ENCODE measurements around the gene IQCM. TPM values are rescaled to one million over a fixed set of nuclear protein-coding genes. Genes with fewer than 3 reads are reported as not detected.

Gene IQCM
- polyA plus RNA-seq, 1 donor = not detected

GRCh38 chr4:149768477-149768876 lies 47.2 kb downstream of the IQCM start:
- no peak for DNase-seq

- DNase-seq = no peak
These were observed 49.5 kb downstream of the IQCM start for GRCh38 chr4:149766135-149766534.

GRCh38 chr4:149765630-149766029 lies 50.0 kb downstream of the IQCM start:
- no peak for DNase-seq

GRCh38 chr4:149755969-149756368 lies 59.7 kb downstream of the IQCM start:
- DNase-seq = no peak

GRCh38 chr4:149754526-149754925 lies 61.1 kb downstream of the IQCM start:
- DNase-seq = no peak

- no peak for DNase-seq
These were observed 62.9 kb downstream of the IQCM start for GRCh38 chr4:149752729-149753128.

- DNase-seq = no peak
These were observed 64.5 kb downstream of the IQCM start for GRCh38 chr4:149751174-149751573.

- DNase-seq = no peak
These were observed 65.9 kb downstream of the IQCM start for GRCh38 chr4:149749784-149750183.

- no peak for DNase-seq
These were observed 68.0 kb downstream of the IQCM start for GRCh38 chr4:149747646-149748045.

- DNase-seq = no peak
These were observed 69.4 kb downstream of the IQCM start for GRCh38 chr4:149746276-149746675.

- no peak for DNase-seq
These were observed 74.3 kb downstream of the IQCM start for GRCh38 chr4:149741186-149741831.

GRCh38 chr4:149738156-149738555 lies 77.5 kb downstream of the IQCM start:
- no peak for DNase-seq

GRCh38 chr4:149735796-149736195 lies 79.8 kb downstream of the IQCM start:
- DNase-seq = no peak

- DNase-seq = no peak
These were observed 87.2 kb downstream of the IQCM start for GRCh38 chr4:149728444-149728843.

- no peak for DNase-seq
These were observed 88.0 kb downstream of the IQCM start for GRCh38 chr4:149727663-149728062.

GRCh38 chr4:149723065-149723464 lies 92.6 kb downstream of the IQCM start:
- DNase-seq = no peak

- no peak for DNase-seq
These were observed 95.8 kb downstream of the IQCM start for GRCh38 chr4:149719806-149720205.

GRCh38 chr4:149719357-149719756 lies 96.3 kb downstream of the IQCM start:
- no peak for DNase-seq

GRCh38 chr4:149718500-149718899 lies 97.1 kb downstream of the IQCM start:
- DNase-seq = no peak

GRCh38 chr4:149716728-149717127 lies 98.9 kb downstream of the IQCM start:
- DNase-seq = no peak

GRCh38 chr4:149715822-149716585 lies 99.6 kb downstream of the IQCM start:
- no peak for DNase-seq

- DNase-seq = no peak
These were observed 102.6 kb downstream of the IQCM start for GRCh38 chr4:149713031-149713430.

GRCh38 chr4:149711593-149712365 lies 103.9 kb downstream of the IQCM start:
- DNase-seq = no peak
